ENCODE measurements around the gene SAG. TPM values are rescaled to one million over a fixed set of nuclear protein-coding genes. Genes with fewer than 3 reads are reported as not detected.

SAG gene
- total and polyA plus RNA-seq, 3 donors from 2014 or later: 5.1 to 25.6 (median 10.2) TPM

DNA sequence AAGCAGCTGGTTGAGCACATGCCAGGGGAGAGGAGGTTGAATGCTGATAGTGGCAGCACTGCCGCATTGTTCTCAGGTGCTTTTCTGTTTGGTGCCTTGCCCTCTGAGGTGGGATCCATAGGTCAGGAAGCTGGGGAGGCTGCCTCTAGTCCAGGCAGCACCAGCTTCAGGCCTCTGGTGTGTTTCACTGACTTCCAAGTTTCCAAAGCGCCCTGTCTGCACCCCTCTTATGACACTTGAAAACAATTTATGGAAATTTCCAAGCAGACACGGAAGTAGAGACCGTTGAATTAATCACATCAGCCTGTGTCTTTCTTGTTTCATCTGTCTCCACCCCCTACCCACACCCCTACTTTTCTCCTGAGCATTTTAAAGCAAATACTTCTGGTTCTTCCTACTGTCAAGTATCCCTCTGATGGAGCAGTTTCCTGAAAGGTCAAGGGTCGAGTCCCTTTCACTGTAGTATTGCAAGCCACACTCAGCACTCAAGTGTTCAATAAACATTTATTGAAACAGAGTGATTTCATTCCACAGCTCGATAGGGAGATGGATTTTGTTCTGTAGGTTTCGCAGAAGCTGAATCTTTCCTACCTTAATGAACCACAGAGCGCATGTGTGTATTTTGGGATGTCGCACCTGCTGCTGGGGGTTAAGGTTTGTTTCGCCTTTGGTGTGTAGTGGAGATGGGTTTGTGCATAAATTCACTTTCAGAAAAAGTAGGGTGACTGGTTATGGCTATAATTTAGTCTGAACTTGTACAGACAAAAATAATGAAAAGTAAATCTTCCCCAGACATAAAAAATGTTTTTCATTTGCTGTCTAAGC is 68.1 kb downstream of the SAG start:
- 83 to 88% methylated on average over 10 of the region's 10 CpGs for WGBS, 2 donors
- no peaks in the 10 kb centered on the region for H3K36me3 ChIP-seq (ENCODE audit: low read depth, missing control alignments)
- no peak overlapping the region for H3K27ac ChIP-seq
- TF ChIP-seq POLR2A (IDR thresholded peaks at IDR 0.05): no peak
- TF ChIP-seq, protein P1, sequence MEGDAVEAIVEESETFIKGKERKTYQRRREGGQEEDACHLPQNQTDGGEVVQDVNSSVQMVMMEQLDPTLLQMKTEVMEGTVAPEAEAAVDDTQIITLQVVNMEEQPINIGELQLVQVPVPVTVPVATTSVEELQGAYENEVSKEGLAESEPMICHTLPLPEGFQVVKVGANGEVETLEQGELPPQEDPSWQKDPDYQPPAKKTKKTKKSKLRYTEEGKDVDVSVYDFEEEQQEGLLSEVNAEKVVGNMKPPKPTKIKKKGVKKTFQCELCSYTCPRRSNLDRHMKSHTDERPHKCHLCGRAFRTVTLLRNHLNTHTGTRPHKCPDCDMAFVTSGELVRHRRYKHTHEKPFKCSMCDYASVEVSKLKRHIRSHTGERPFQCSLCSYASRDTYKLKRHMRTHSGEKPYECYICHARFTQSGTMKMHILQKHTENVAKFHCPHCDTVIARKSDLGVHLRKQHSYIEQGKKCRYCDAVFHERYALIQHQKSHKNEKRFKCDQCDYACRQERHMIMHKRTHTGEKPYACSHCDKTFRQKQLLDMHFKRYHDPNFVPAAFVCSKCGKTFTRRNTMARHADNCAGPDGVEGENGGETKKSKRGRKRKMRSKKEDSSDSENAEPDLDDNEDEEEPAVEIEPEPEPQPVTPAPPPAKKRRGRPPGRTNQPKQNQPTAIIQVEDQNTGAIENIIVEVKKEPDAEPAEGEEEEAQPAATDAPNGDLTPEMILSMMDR (IDR thresholded peaks at IDR 0.05): no peak
- no peaks in the 10 kb centered on the region for H3K9me3 ChIP-seq
- intact Hi-C loops (cut with DNase I; ENCODE audit: low total_unique reads): no loop called here
- no peaks in the 10 kb centered on the region for H3K4me1 ChIP-seq
- no peak overlapping the region for H3K4me3 ChIP-seq
- H3K27me3 ChIP-seq: no peaks in the 10 kb centered on the region
- DNase-seq: no peak

DNA sequence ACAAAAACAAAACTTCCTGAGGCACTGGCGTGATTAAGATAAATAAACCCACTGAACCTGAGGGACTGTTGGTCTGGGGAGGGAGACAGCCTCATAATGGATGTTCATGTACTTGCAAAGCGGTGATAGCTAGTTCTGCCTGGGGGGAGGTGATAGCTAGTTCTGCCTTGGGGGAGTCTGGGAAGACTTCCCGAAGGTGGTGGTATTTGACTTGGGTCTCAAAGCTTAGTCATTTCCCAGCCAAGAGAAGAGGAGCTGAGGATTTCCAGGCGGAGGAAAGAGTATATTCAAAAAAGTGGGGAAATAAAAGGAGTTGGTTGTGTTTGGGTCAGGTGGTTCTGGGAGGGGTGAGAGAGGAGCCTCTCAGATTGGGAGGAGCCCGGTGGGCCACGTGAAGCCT is 71.4 kb downstream of the SAG start:
- Histone ChIP-seq H3K36me3 (ENCODE audit: low read depth, missing control alignments) (no peaks in the 10 kb centered on the region), H3K27me3 (no peaks in the 10 kb centered on the region), H3K4me1 (no peaks in the 10 kb centered on the region), H3K27ac (no peak overlapping the region), H3K9me3 (no peaks in the 10 kb centered on the region), H3K4me3 (no peak overlapping the region)
- intact Hi-C loops (cut with DNase I; ENCODE audit: low total_unique reads): no loop called here
- TF ChIP-seq, protein P1 (IDR thresholded peaks at IDR 0.05): no peak
- TF ChIP-seq POLR2A (IDR thresholded peaks at IDR 0.05): no peak
- no peak for DNase-seq
- WGBS, 2 donors: 89 to 93% methylated on average over 6 of the region's 6 CpGs

GRCh38 chr2:233379441-233379840 is 71.8 kb downstream of the SAG start:
- H3K36me3 ChIP-seq (ENCODE audit: low read depth, missing control alignments): no peaks in the 10 kb centered on the region
- no peak for TF ChIP-seq POLR2A (IDR thresholded peaks at IDR 0.05)
- TF ChIP-seq, protein P1 (IDR thresholded peaks at IDR 0.05): no peak
- no peaks in the 10 kb centered on the region for H3K27me3 ChIP-seq
- WGBS, 2 donors: 43 to 45% methylated on average over 1 of the region's 1 CpG
- H3K27ac ChIP-seq: no peak overlapping the region
- H3K4me1 ChIP-seq: no peaks in the 10 kb centered on the region
- no peaks in the 10 kb centered on the region for H3K9me3 ChIP-seq
- no peak overlapping the region for H3K4me3 ChIP-seq
- intact Hi-C loops (cut with DNase I; ENCODE audit: low total_unique reads): no loop called here
- DNase-seq: no peak

GRCh38 chr2:233380132-233380895 is 72.7 kb downstream of the SAG start:
- no peak for DNase-seq
- no peaks in the 10 kb centered on the region for H3K27me3 ChIP-seq
- WGBS, 2 donors: 82 to 91% methylated on average over 13 of the region's 13 CpGs
- H3K36me3 ChIP-seq (ENCODE audit: low read depth, missing control alignments): no peaks in the 10 kb centered on the region
- H3K4me3 ChIP-seq: no peak overlapping the region
- intact Hi-C loops (cut with DNase I; ENCODE audit: low total_unique reads): no loop called here
- no peak for TF ChIP-seq POLR2A (IDR thresholded peaks at IDR 0.05)
- TF ChIP-seq, protein P1 (IDR thresholded peaks at IDR 0.05): no peak
- H3K4me1 ChIP-seq: no peaks in the 10 kb centered on the region
- no peak overlapping the region for H3K27ac ChIP-seq
- H3K9me3 ChIP-seq: no peaks in the 10 kb centered on the region

Data from testis (tissue), 3 donors.